Mesothelial cell of epicardium (in vitro differentiated cells): Measurements from ENCODE around the gene PRDX2. TPM values are rescaled to one million over a fixed set of nuclear protein-coding genes. Genes with fewer than 3 reads are reported as not detected.

Experiments used
- DNase-seq, 2 experiments: peaks; one replicate each; pipeline ENCODE4 v3.0.0; 2021; ENCODE audit warnings: low spot score in 2 of 2; ENCODE audit not compliant: unreplicated experiment in 2 of 2
- H3K27ac Mint-ChIP-seq: 2 replicates; pipeline ENCODE4 v1.8.0; 2021; ENCODE audit warnings: mixed read lengths
- H3K27me3 Mint-ChIP-seq: 2 replicates; pipeline ENCODE4 v1.8.0; 2021; ENCODE audit warnings: low read depth, mixed read lengths
- H3K36me3 Mint-ChIP-seq: 2 replicates; pipeline ENCODE4 v1.8.0; 2021; ENCODE audit warnings: mixed read lengths
- H3K4me1 Mint-ChIP-seq: 2 replicates; pipeline ENCODE4 v1.8.0; 2021; ENCODE audit warnings: mixed read lengths
- H3K4me3 Mint-ChIP-seq: 2 replicates; pipeline ENCODE4 v1.8.0; 2021; ENCODE audit warnings: mild to moderate bottlenecking, moderate library complexity, mixed read lengths
- H3K9me3 Mint-ChIP-seq: 2 replicates; pipeline ENCODE4 v1.8.0; 2021; ENCODE audit warnings: mixed read lengths
- CTCF ChIP-seq: fragments of 200-600 bp; sonication (generic); IDR thresholded peaks from one replicate; pipeline ENCODE4 v1.5.0; 2021; ENCODE audit warnings: antibody characterized with exemption; ENCODE audit not compliant: unreplicated experiment
- total RNA-seq: library from RNA; stranded (reverse); gene quantifications from 3 replicates; pipeline ENCODE4 v1.2.1, GENCODE V29; 2021

Gene PRDX2
- total RNA-seq, 1 donor from 2014 or later, result 361 TPM

GRCh38 chr19:12790628-12791344 is 10.8 kb downstream of the PRDX2 start:
- TF ChIP-seq CTCF, result no peak
- DNase-seq, result no peak
- H3K27ac Mint-ChIP-seq, result peak overlapping the region; percentile 98
- no peaks in the 10 kb centered on the region for H3K36me3 Mint-ChIP-seq
- no peaks in the 10 kb centered on the region for H3K9me3 Mint-ChIP-seq
- H3K27me3 Mint-ChIP-seq, result no peaks in the 10 kb centered on the region
- H3K4me3 Mint-ChIP-seq, result peak overlapping the region; percentile 93
- peaks cover 33% of the 10 kb centered on the region for H3K4me1 Mint-ChIP-seq

- Mint-ChIP-seq H3K27me3 (no peaks in the 10 kb centered on the region), H3K9me3 (no peaks in the 10 kb centered on the region), H3K4me1 (peaks cover 33% of the 10 kb centered on the region), H3K27ac (peak overlapping the region; percentile 98), H3K4me3 (peak overlapping the region; percentile 93), H3K36me3 (no peaks in the 10 kb centered on the region)
- TF ChIP-seq CTCF, result no peak
- peak; percentile 95 to 98 for DNase-seq
These were observed 11.5 kb downstream of the PRDX2 start for GRCh38 chr19:12789904-12790619.

DNA sequence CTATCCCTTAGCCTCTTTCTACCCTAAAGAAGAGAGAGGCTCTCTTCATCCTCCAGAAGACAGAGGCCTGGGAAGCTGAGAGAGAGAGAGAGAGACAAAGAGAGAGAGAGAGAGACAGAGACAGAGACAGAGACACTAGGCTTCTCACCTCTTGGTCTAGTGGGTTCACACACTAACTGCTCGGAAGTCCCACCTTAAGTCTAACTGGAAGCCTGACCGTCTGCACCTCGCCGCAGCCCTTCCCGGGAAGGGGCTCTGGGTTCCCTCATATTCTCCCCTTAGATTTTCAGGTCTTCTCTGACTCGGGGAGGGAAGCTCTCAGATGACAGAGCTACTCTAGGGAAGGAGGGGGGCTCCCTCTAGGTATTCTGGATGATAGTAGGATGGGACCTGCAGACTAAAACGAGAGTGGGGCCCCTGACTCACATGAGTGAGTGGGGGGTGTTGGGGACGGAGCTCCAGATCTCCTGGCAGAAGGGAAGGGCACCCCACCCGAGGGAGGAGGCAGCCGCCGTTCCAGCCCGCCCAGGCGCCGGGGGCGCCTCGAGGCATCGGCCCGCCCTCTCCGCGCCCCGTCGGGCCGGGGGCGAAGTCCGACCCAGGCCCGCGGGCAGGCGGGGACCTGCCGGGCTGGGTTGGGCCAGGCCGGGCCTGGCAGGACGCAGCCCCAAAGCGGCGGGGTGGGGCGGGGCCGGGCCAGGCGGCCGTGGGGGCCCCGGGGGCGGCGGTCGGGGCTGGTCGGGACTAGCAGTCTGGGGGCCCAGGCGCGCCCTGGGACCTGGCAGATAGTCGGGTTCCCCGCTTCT is 12.3 kb downstream of the PRDX2 start:
- Mint-ChIP-seq H3K36me3 (no peaks in the 10 kb centered on the region), H3K9me3 (no peaks in the 10 kb centered on the region), H3K27ac (peak overlapping the region; percentile 99), H3K4me1 (peaks cover 32% of the 10 kb centered on the region), H3K4me3 (peak overlapping the region; percentile 93), H3K27me3 (no peaks in the 10 kb centered on the region)
- no peak for DNase-seq
- no peak for TF ChIP-seq CTCF

- no peaks in the 10 kb centered on the region for H3K36me3 Mint-ChIP-seq
- no peak for TF ChIP-seq CTCF
- DNase-seq, result peak in 1 of 2 experiments; percentile 67
- peak overlapping the region; percentile 70 for H3K4me3 Mint-ChIP-seq
- no peaks in the 10 kb centered on the region for H3K9me3 Mint-ChIP-seq
- H3K27me3 Mint-ChIP-seq, result no peaks in the 10 kb centered on the region
- H3K4me1 Mint-ChIP-seq, result peaks cover 29% of the 10 kb centered on the region
- H3K27ac Mint-ChIP-seq, result peak overlapping the region; percentile 99
These were observed 12.9 kb downstream of the PRDX2 start for GRCh38 chr19:12788682-12789097.

DNA sequence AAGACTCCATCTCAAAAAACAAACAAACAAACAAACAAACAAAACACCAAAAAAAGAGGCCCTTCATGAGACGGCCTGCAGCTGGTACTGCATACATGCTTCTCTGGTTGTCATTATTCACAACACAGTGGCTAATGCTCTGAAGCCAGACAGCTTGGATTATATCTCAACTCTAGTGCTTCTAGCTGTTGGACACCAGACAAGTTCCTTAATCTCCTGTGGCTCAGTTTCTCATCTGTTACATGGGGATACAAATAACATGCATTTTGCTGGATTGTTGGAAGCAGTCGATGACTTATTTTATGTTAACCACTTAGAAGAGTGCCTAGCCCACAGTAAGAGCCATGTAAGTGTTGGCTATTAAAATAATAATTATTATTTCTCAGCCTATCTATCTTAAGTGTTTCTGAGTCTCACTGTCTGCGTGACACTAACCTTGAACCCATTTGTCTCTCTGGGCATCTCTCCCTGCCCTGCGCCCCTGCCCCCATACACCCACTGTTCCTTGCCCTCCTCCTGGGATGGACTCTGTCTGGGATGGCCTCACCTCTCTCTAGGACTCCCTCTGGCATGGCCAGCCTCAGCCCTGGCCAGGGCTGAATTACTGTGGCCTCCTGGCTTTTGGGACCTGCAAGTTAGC is 13.4 kb downstream of the PRDX2 start:
- peak overlapping the region; percentile 26 for H3K4me3 Mint-ChIP-seq
- TF ChIP-seq CTCF, result no peak
- H3K36me3 Mint-ChIP-seq, result no peaks in the 10 kb centered on the region
- no peaks in the 10 kb centered on the region for H3K9me3 Mint-ChIP-seq
- peak overlapping the region; percentile 99 for H3K27ac Mint-ChIP-seq
- DNase-seq, result no peak
- no peaks in the 10 kb centered on the region for H3K27me3 Mint-ChIP-seq
- peaks cover 32% of the 10 kb centered on the region for H3K4me1 Mint-ChIP-seq
